ENCODE measurements around the gene PRSS50. TPM values are rescaled to one million over a fixed set of nuclear protein-coding genes. Genes with fewer than 3 reads are reported as not detected.

The PRSS50 gene
- total RNA-seq, 4 donors from 2014 or later = 0.31 to 0.54 TPM; not detected in 2

DNA sequence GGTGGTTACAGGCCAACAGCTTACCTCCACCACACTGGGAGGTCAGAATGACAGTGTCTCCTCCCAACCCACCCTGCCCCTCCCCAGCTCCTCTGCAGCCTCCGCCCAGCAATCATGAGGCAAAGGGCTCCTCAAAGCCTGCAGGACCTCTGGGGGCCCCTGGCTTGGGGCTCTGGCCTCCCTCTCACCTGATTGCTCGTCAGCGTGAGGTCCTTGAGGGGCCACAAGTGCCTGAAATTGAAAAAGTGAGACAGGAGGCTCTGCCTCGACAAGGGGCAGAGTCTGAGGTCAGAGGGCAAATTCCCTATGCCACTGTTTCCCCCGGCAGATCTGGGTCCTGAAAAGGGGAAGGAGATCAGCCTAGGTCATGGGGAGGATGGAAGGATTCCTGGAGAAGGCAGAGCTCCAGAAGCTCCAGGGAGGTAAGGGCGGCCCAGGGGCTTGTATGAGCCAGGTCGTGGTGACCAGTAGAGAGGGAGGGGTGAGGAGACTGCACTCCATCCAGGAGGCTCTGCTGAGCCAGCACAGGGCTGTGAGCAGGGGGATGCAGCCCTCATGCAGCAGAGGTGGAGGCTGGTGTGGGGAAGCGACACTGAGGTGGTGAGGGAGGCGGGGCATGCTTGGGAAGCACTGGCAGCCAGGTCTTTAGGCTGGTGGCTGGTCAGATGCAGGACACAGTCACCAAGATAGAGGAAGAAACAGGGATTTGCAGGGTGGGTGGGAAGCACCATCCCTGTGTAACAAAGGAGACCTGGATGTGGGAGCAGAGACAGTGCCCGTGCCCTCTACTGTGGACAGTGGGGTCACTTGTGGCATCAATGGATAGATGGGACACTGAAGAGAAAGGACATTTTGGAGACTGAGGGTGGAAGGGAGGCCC is 44.3 kb downstream of the PRSS50 start:
- Histone ChIP-seq H3K9me3 (no peaks in the 10 kb centered on the region), H3K4me1 (no peaks in the 10 kb centered on the region), H3K4me3 (no peak overlapping the region), H3K27ac (no peak overlapping the region), H3K27me3 (no peaks in the 10 kb centered on the region), H3K36me3 (peaks cover 0 to 38% of the 10 kb centered on the region in 2 donors)
- WGBS, 2 donors (ENCODE audit: low coverage in 1 of 2) = 81 to 83% methylated on average over 6 to 7 of the region's 10 CpGs
- no peak for ATAC-seq
- TF ChIP-seq, protein P1, sequence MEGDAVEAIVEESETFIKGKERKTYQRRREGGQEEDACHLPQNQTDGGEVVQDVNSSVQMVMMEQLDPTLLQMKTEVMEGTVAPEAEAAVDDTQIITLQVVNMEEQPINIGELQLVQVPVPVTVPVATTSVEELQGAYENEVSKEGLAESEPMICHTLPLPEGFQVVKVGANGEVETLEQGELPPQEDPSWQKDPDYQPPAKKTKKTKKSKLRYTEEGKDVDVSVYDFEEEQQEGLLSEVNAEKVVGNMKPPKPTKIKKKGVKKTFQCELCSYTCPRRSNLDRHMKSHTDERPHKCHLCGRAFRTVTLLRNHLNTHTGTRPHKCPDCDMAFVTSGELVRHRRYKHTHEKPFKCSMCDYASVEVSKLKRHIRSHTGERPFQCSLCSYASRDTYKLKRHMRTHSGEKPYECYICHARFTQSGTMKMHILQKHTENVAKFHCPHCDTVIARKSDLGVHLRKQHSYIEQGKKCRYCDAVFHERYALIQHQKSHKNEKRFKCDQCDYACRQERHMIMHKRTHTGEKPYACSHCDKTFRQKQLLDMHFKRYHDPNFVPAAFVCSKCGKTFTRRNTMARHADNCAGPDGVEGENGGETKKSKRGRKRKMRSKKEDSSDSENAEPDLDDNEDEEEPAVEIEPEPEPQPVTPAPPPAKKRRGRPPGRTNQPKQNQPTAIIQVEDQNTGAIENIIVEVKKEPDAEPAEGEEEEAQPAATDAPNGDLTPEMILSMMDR (IDR thresholded peaks at IDR 0.05) = no peak
- TF ChIP-seq POLR2AphosphoS5 (IDR thresholded peaks at IDR 0.05) = no peak
- no peak for TF ChIP-seq POLR2A (IDR thresholded peaks at IDR 0.05)
- TF ChIP-seq EP300 (IDR thresholded peaks at IDR 0.05) = no peak

DNA sequence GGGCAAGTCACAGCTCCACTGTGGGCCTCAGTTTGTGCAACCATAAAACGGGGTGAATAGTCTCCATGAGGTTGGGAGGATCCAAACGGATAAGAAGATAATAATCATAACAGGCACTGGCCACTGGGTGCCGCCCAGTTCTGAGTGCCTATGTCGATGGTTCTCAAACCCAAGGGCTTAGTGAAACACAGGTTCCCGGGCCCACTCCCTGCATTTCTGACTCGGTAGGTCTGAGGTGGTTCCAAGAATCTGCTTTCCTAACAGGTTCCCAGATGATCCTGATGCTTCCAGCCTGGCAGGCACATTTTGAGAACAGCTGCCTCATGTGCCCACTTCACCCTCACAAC is 45.3 kb downstream of the PRSS50 start:
- no peak for ATAC-seq
- WGBS, 2 donors (ENCODE audit: low coverage in 1 of 2) = 100% methylated on average over 3 of the region's 6 CpGs; no CpG with 5 or more reads in 1 of the 2 donors

GRCh38 chr3:46671541-46672348 is 45.9 kb downstream of the PRSS50 start:
- WGBS, 2 donors (ENCODE audit: low coverage in 1 of 2) = 84 to 100% methylated on average over 2 to 15 of the region's 25 CpGs
- Histone ChIP-seq H3K4me1 (peaks cover 0 to 5% (median 0%) of the 10 kb centered on the region in 3 donors), H3K36me3 (peaks cover 0 to 37% of the 10 kb centered on the region in 2 donors), H3K9me3 (no peaks in the 10 kb centered on the region), H3K27me3 (no peaks in the 10 kb centered on the region), H3K27ac (no peak overlapping the region), H3K4me3 (no peak overlapping the region)
- TF ChIP-seq, protein P1 (IDR thresholded peaks at IDR 0.05) = no peak
- TF ChIP-seq POLR2AphosphoS5 (IDR thresholded peaks at IDR 0.05) (no peak), EP300 (IDR thresholded peaks at IDR 0.05) (no peak), POLR2A (IDR thresholded peaks at IDR 0.05) (no peak)
- ATAC-seq = no peak

More for the DNA sequence above, 45.3 kb downstream of the PRSS50 start:
- Histone ChIP-seq H3K4me1 (no peaks in the 10 kb centered on the region), H3K27me3 (no peaks in the 10 kb centered on the region), H3K36me3 (peaks cover 0 to 38% of the 10 kb centered on the region in 2 donors), H3K9me3 (no peaks in the 10 kb centered on the region), H3K4me3 (no peak overlapping the region), H3K27ac (no peak overlapping the region)
- no peak for TF ChIP-seq POLR2A (IDR thresholded peaks at IDR 0.05)
- TF ChIP-seq POLR2AphosphoS5 (IDR thresholded peaks at IDR 0.05) = no peak
- TF ChIP-seq, protein P1 (IDR thresholded peaks at IDR 0.05) = no peak
- TF ChIP-seq EP300 (IDR thresholded peaks at IDR 0.05) = no peak

DNA sequence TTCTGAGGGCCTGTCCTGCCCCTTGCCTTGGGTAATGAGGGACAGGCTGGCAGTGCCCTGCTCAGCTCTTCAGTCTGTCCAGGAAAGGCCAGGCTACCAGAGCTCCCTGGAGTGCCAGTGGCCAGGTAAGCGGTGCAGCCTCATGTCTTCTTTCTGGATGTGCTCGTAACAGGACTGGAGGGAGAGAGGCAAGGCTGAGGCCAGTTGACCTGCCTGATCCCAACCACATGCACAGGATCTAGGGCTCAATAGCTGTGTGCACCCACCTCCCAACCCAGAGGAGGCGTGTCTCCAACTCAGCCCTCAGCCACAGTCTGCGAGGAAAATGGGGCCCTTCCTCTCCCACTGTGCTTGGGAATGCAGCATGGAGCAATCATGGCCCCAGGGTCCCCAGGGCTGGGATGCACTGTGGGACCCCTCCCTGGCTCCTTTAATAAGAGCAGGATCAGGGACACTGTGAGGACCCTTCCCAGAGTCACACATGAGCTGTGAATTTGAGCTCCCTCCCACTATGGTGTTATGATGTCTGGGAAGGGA is 46.7 kb downstream of the PRSS50 start:
- TF ChIP-seq, protein P1 (IDR thresholded peaks at IDR 0.05) = no peak
- no peak for TF ChIP-seq EP300 (IDR thresholded peaks at IDR 0.05)
- no peak for TF ChIP-seq POLR2A (IDR thresholded peaks at IDR 0.05)
- no peak for TF ChIP-seq POLR2AphosphoS5 (IDR thresholded peaks at IDR 0.05)
- Histone ChIP-seq H3K4me3 (no peak overlapping the region), H3K27me3 (no peaks in the 10 kb centered on the region), H3K4me1 (peaks cover 0 to 13% (median 0%) of the 10 kb centered on the region in 3 donors), H3K27ac (no peak overlapping the region), H3K9me3 (no peaks in the 10 kb centered on the region), H3K36me3 (peaks cover 0 to 29% of the 10 kb centered on the region in 2 donors)
- ATAC-seq = no peak
- 100% methylated on average over 1 of the region's 4 CpGs; no CpG with 5 or more reads in 1 of the 2 donors for WGBS, 2 donors (ENCODE audit: low coverage in 1 of 2)

Data from gastroesophageal sphincter (tissue), 4 donors.